Measurements from ENCODE around the gene CFHR2.

Gene CFHR2

DNA sequence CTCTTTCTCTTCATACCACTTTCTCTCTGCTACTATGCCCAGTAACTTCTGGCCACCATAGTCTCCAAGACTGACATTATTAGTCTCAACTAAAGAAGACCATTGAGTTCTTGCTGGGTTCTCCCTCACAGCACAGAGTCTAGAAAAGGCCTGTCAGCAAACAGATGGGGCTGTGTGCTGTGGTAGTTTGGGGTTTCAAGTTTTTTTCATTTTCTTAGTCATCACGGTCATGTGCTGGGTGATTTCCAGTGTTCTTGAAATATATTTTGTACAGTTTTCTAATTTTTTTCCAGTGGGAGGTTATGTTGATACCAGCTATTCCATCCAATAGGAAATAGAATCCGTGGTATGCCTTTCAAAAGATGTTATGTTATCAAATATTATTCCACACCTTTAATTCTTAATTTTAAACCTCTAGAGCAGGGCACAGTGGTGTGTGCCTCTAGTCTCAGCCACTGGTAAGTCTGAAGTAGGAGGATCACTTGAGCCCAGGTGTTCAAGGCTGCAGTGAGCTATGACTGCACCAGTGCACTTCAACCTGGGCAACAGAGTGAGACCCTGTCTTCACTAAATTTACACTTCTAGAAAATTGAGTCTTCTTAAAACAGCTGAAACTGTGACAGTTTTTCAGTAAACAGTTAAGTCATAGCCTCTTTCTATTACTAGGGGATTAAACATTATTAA, 8.3 kb downstream of the CFHR2 start:
- TF ChIP-seq, protein P1, sequence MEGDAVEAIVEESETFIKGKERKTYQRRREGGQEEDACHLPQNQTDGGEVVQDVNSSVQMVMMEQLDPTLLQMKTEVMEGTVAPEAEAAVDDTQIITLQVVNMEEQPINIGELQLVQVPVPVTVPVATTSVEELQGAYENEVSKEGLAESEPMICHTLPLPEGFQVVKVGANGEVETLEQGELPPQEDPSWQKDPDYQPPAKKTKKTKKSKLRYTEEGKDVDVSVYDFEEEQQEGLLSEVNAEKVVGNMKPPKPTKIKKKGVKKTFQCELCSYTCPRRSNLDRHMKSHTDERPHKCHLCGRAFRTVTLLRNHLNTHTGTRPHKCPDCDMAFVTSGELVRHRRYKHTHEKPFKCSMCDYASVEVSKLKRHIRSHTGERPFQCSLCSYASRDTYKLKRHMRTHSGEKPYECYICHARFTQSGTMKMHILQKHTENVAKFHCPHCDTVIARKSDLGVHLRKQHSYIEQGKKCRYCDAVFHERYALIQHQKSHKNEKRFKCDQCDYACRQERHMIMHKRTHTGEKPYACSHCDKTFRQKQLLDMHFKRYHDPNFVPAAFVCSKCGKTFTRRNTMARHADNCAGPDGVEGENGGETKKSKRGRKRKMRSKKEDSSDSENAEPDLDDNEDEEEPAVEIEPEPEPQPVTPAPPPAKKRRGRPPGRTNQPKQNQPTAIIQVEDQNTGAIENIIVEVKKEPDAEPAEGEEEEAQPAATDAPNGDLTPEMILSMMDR (IDR thresholded peaks at IDR 0.05; ENCODE audit: control insufficient read depth, insufficient read depth, low read depth, low read length, missing control alignments): no peak
- DNase-seq (ENCODE audit: low read depth): no peak
- no peak overlapping the region for H3K4me3 ChIP-seq (ENCODE audit: control insufficient read depth, low read depth, low read length)

DNA sequence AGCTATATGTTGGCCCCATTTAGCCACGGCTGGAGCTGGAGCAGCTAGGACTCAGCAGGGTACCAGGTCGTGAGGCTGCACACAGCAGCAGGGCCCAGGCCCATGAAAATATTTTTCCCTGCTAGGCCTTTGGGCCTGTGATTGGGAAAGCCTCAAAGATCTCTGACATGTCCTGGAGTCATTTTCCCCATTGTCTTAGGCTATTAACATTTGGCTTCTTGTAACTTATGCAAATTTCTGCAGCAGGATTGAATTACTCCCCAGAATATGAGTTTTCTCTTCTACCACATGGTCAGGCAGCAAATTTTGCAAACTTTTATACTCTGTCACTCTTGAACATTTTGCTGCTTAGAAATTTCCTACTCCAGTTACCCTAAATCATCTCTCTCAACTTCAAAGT, 11.2 kb downstream of the CFHR2 start:
- DNase-seq (ENCODE audit: low read depth): no peak
- TF ChIP-seq, protein P1 (IDR thresholded peaks at IDR 0.05; ENCODE audit: control insufficient read depth, insufficient read depth, low read depth, low read length, missing control alignments): no peak
- H3K4me3 ChIP-seq (ENCODE audit: control insufficient read depth, low read depth, low read length): no peak overlapping the region

DNA sequence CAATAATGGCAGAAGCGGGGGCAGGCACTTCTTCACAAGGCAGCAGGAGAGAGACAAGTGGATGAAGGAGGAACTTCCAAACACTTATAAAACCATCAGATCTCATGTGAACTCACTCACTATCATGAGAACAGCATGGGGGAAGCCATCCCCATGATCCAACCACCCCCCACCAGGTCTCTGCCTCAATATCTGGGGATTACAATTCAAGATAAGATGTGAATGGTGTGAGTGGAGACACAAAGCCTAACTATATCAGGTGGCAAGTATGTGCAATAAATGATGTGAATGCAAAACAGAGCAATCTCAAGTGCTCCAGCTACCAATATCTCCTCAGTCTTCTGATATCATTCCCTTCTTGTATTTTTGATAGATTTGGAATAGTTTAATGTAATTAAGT, 12.4 kb downstream of the CFHR2 start:
- TF ChIP-seq, protein P1 (IDR thresholded peaks at IDR 0.05; ENCODE audit: control insufficient read depth, insufficient read depth, low read depth, low read length, missing control alignments): no peak
- no peak for DNase-seq (ENCODE audit: low read depth)
- no peak overlapping the region for H3K4me3 ChIP-seq (ENCODE audit: control insufficient read depth, low read depth, low read length)

DNA sequence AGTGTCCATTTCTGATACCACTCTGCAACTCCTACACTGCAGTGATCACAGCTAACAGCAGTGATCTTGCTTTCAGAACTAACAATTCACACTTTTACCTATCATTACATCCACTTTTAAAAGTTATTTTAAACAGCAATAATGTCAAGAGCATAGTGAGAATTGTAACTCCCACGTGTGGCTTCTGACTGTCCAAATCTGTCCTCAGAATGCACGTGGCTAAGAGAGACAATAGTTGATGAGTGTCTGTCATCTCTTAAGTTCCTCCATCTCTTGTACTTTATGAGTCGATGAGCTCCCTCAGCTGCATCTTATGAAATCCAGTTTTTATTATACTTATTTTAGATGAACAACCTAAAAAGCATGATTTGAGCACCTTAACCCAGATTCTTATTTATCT, 17.3 kb downstream of the CFHR2 start:
- DNase-seq (ENCODE audit: low read depth): no peak
- H3K4me3 ChIP-seq (ENCODE audit: control insufficient read depth, low read depth, low read length): no peak overlapping the region
- TF ChIP-seq, protein P1 (IDR thresholded peaks at IDR 0.05; ENCODE audit: control insufficient read depth, insufficient read depth, low read depth, low read length, missing control alignments): no peak

DNA sequence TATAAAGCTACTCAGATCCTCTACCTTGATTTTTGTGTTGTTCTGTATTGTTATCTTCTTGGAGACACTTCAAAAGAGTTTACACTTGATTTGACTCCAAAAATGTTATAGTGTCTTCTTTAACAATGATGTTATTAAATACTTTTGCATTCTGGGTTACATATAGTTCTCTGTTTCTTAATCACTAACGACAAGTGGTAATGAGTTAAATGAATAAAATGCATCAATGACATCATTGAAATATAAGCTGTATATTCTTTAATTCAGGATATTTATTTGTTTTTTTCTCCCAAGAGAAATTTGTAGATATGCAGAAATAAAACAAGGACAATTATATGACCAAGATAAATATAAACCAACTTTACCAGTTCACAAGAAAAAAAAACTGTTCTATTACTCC, 26.6 kb downstream of the CFHR2 start:
- no peak for DNase-seq (ENCODE audit: low read depth)
- TF ChIP-seq, protein P1 (IDR thresholded peaks at IDR 0.05; ENCODE audit: control insufficient read depth, insufficient read depth, low read depth, low read length, missing control alignments): no peak
- H3K4me3 ChIP-seq (ENCODE audit: control insufficient read depth, low read depth, low read length): no peak overlapping the region

GRCh38 chr1:196976278-196976677, 32.7 kb downstream of the CFHR2 start:
- no peak for DNase-seq (ENCODE audit: low read depth)
- H3K4me3 ChIP-seq (ENCODE audit: control insufficient read depth, low read depth, low read length): no peak overlapping the region
- TF ChIP-seq, protein P1 (IDR thresholded peaks at IDR 0.05; ENCODE audit: control insufficient read depth, insufficient read depth, low read depth, low read length, missing control alignments): no peak
